Hepatocyte (in vitro differentiated cells): ENCODE data around the gene SMAD7.

Experiments
- EZH2 ChIP-seq: fragments of 200-600 bp; sonication (generic); IDR thresholded peaks from 2 replicates; pipeline ENCODE4 v1.6.1; 2016; ENCODE audit warnings: antibody characterized with exemption, mild to moderate bottlenecking, borderline replicate concordance
- EZH2phosphoT487 ChIP-seq: fragments of 200-600 bp; sonication (generic); IDR thresholded peaks from one replicate; pipeline ENCODE4 v1.6.1; 2018; ENCODE audit warnings: antibody characterized with exemption, mild to moderate bottlenecking, low read depth, moderate library complexity; ENCODE audit not compliant: unreplicated experiment, severe bottlenecking
- TF ChIP-seq, protein P1 (sequence below): fragments of 200-600 bp; sonication (generic); IDR thresholded peaks from 2 replicates; pipeline ENCODE4 v1.5.1; 2016; ENCODE audit warnings: antibody characterized with exemption, mild to moderate bottlenecking; ENCODE audit not compliant: poor library complexity

DNA sequence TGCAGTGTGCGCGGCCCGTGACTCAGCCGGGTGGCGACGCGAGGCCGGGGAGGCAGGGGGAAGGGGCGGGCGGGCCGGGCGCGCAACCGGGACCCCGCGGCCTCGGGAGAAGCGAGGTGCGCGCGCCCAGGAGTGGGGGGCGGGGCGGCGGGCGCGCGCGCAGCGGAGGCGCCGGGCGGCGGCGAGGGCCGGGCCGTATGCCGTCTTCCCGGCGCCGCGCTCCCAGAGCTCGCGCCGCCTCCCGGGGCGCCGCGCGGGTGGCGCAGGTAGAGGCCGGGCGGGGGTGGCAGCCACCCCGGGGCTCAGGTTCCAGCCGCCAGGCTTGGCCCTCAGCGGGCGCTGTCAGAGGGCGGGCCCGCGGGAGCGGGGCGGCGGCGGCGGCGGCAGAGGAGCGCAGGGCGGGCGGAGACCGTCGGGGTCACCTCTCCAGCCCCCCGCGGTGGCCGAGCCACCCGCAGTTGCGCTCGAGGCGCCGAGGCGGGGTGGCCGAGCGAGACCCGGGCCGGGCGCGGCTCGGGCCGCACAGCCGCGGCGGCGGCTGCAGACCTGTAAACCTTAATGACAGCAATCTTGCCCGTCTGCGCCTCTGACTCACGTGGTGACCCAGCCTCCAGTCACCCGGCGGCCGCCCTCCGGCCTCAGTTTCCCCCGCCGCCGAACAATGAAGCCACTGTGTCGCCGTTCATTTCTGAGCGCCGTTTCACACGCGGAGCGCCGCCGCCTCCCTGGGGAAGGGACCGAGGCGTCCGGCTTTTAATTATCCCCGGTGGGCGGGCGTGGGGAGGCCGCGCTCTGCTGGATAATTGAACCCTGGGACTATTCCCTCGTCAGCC lies 25.3 kb upstream of the SMAD7 start:
- TF ChIP-seq, protein P1, sequence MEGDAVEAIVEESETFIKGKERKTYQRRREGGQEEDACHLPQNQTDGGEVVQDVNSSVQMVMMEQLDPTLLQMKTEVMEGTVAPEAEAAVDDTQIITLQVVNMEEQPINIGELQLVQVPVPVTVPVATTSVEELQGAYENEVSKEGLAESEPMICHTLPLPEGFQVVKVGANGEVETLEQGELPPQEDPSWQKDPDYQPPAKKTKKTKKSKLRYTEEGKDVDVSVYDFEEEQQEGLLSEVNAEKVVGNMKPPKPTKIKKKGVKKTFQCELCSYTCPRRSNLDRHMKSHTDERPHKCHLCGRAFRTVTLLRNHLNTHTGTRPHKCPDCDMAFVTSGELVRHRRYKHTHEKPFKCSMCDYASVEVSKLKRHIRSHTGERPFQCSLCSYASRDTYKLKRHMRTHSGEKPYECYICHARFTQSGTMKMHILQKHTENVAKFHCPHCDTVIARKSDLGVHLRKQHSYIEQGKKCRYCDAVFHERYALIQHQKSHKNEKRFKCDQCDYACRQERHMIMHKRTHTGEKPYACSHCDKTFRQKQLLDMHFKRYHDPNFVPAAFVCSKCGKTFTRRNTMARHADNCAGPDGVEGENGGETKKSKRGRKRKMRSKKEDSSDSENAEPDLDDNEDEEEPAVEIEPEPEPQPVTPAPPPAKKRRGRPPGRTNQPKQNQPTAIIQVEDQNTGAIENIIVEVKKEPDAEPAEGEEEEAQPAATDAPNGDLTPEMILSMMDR = no peak
- TF ChIP-seq EZH2phosphoT487 (no peak), EZH2 (no peak)
